OCI-LY3 (cell line): Measurements from ENCODE around the gene ANKIB1.

Experiments used
- H2AFZ ChIP-seq: fragments of 200-600, 300-600 bp; shearing (Covaris generic); 2 replicates; pipeline ENCODE4 v1.6.0; 2014; ENCODE audit warnings: antibody characterized with exemption, low read depth, low read length
- H3K27ac ChIP-seq: fragments of 200-600, 300-600 bp; sonication (generic); 2 replicates; pipeline ENCODE4 v1.5.1; 2014; ENCODE audit warnings: mild to moderate bottlenecking, low read length, moderate library complexity, mixed read lengths
- H3K27me3 ChIP-seq: fragments of 200-600, 300-600 bp; sonication (generic); 2 replicates; pipeline ENCODE4 v1.6.1; 2014; ENCODE audit warnings: low read depth, low read length, mixed read lengths
- H3K36me3 ChIP-seq: fragments of 200-600, 300-600 bp; sonication (generic); replicated peaks from 2 replicates; pipeline ENCODE3; 2014; ENCODE audit warnings: low read depth, low read length, mixed read lengths
- H3K4me1 ChIP-seq: fragments of 300-600, 200-600 bp; sonication (generic); 2 replicates; pipeline ENCODE4 v1.6.1; 2014; ENCODE audit warnings: low read length, mixed read lengths
- H3K4me2 ChIP-seq: fragments of 200-600, 300-600 bp; sonication (generic); 2 replicates; pipeline ENCODE4 v1.6.1; 2014; ENCODE audit warnings: low read length, mixed read lengths
- H3K4me3 ChIP-seq: fragments of 300-600, 200-600 bp; sonication (generic); 2 replicates; pipeline ENCODE4 v1.5.1; 2014; ENCODE audit warnings: antibody characterized with exemption, mild to moderate bottlenecking, low read length, moderate library complexity
- H3K79me2 ChIP-seq: fragments of 300-600, 200-600 bp; shearing (Covaris generic); 2 replicates; pipeline ENCODE4 v1.6.1; 2014; ENCODE audit warnings: mild to moderate bottlenecking, low read length, mixed read lengths
- H3K9ac ChIP-seq: fragments of 300-600, 200-600 bp; shearing (Covaris generic); 2 replicates; pipeline ENCODE4 v1.6.0; 2014; ENCODE audit warnings: mild to moderate bottlenecking, low read length, moderate library complexity
- H3K9me3 ChIP-seq: fragments of 200-600, 300-600 bp; shearing (Covaris generic); 2 replicates; pipeline ENCODE4 v1.6.1; 2014; ENCODE audit warnings: low read length, mixed read lengths; ENCODE audit not compliant: insufficient read depth
- H4K20me1 ChIP-seq: fragments of 200-600, 300-600 bp; sonication (generic); 2 replicates; pipeline ENCODE4 v1.6.1; 2016; ENCODE audit warnings: low read length, mixed read lengths; ENCODE audit not compliant: insufficient read depth
- CTCF ChIP-seq: fragments of 200-600, 300-600 bp; sonication (generic); IDR thresholded peaks from 2 replicates; pipeline ENCODE4 v1.5.1; 2014; ENCODE audit warnings: antibody characterized with exemption, low read length, low read depth
- EZH2phosphoT487 ChIP-seq: fragments of 200-600 bp; shearing (Covaris generic); IDR thresholded peaks from 2 replicates; pipeline ENCODE4 v1.6.1; 2018; ENCODE audit warnings: antibody characterized with exemption, mixed run types, low read depth

The ANKIB1 gene

DNA sequence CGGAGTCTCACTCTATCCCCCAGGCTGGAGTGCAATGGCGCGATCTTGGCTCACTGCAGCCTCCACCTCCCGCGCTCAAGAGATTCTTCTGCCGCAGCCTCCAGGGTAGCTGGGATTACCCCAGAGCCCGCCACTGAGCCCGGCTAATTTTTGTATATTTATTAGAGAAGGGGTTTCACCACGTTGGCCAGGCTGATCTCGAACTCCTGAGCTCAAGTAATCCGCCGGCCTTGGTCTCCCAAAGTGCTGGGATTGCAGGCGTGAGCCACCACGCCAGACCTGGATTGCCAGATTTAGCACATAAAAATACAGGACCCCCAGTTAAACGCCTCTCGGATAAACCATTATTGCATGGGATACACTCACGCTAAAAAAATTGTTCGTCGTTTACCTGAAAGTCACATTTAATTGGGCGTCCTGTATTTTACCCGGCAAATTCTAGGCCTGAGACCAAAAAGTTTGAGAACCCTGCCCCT, 201.1 kb downstream of the ANKIB1 start:
- peak overlapping the region; percentile 86 for H3K9ac ChIP-seq
- TF ChIP-seq EZH2phosphoT487, result no peak
- TF ChIP-seq CTCF, result 0 out of 2 replicates have a peak, but pooled peaks have one; percentile 83
- H3K4me2 ChIP-seq, result peak overlapping the region; percentile 69

DNA sequence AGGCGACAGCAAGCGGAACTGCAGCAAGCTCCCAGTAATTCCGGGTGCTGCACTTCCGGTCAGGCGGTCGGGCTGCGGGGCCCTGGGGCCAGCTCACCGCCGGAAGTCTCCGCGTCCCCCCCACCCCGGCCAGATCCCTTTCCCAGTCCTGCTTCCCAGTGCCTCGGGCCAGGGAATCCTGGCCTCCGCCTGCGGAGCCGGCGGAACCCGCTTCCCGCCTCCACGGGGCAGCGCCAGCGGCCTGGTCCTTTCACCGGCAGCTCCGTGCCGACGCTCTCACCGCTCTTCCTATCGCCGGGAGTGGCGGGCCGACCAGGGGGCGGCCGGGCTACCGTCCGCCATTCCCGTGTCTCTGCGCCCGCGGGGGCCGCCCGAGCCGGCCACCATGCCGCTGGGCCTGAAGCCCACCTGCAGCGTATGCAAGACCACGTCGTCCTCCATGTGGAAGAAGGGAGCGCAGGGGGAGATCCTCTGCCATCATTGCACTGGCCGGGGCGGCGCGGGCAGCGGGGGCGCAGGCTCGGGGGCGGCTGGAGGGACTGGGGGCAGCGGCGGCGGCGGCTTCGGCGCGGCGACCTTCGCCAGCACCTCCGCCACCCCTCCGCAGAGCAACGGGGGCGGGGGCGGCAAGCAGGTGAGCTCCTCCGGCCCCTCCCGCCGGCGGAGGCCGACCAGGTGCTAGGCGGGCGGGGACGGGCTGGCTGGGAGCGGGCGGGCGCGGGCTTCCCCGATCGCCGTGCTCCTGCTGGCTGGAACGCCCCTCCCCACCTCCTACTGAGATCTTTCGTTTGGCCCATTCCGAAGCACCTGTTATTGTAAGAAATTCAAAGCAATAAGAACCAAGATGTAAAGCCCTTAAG, 201.8 kb downstream of the ANKIB1 start, which contains the start of gene GATAD1:
TSS of gene GATAD1 (plus strand) at position 138 of the 860 bp plus-strand sequence. CDS start at position 386, 248 bp downstream.
- no peak for TF ChIP-seq EZH2phosphoT487
- no peak; the same call in none of the 2 replicates for TF ChIP-seq CTCF
- Histone ChIP-seq H3K4me2 (peak within 1 kb of the TSS; percentile 84), H3K27ac (peak within 1 kb of the TSS; percentile 67), H3K9me3 (no peaks in the 10 kb centered on the region), H3K27me3 (no peaks in the 10 kb centered on the region), H2AFZ (peak within 1 kb of the TSS; percentile 92), H4K20me1 (no peaks in the 10 kb centered on the region), H3K4me1 (0 out of 2 replicates have a peak, but pooled peaks cover 8% of the 10 kb centered on the region), H3K9ac (peak within 1 kb of the TSS; percentile 86), H3K36me3 (peaks cover 27% of the 10 kb centered on the region), H3K4me3 (peak within 1 kb of the TSS; percentile 92), H3K79me2 (peaks cover 3% of the 10 kb centered on the region; the same call in 1 of the 2 replicates)

More for the DNA sequence above, 201.1 kb downstream of the ANKIB1 start:
- no peak overlapping the region for H3K27ac ChIP-seq
- 0 out of 2 replicates have a peak, but pooled peaks cover 8% of the 10 kb centered on the region for H3K4me1 ChIP-seq
- peak overlapping the region; percentile 92 for H3K4me3 ChIP-seq
- no peaks in the 10 kb centered on the region for H4K20me1 ChIP-seq
- H3K9me3 ChIP-seq, result no peaks in the 10 kb centered on the region
- no peaks in the 10 kb centered on the region for H3K27me3 ChIP-seq
- peaks cover 3% of the 10 kb centered on the region; the same call in 1 of the 2 replicates for H3K79me2 ChIP-seq
- H3K36me3 ChIP-seq, result peaks cover 21% of the 10 kb centered on the region
- peak overlapping the region; percentile 83; the same call in 1 of the 2 replicates for H2AFZ ChIP-seq

DNA sequence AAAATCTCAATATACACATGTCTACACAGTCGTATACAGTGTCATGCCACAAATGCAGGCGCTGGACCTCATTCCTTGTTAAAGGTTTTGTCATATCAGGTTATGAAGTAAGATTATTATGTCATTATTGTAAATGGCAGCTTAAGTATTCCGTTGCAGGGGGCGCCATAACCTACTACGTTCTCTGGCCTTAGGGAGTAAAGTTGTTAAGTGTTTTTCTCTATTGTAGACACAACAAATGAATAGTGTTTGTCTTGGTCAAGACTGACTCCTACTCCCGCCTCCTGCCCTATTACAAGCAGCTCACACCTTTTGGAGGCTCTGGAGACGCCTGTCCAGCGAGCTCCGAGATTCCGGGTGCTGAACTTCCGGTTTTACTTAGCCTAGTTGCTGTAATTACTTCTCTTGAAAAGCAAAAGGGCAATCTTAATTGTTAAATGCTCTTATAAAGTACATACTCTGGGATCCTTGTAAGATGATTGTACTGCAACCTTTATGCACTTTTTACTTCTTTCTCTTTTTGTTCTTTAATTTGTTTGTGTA, 202.5 kb downstream of the ANKIB1 start:
- no peak for TF ChIP-seq EZH2phosphoT487
- TF ChIP-seq CTCF, result peak; percentile 74
- H3K79me2 ChIP-seq, result peaks cover 3% of the 10 kb centered on the region; the same call in 1 of the 2 replicates
- H3K36me3 ChIP-seq, result peaks cover 34% of the 10 kb centered on the region
- H3K27ac ChIP-seq, result peak overlapping the region; percentile 67
- peak overlapping the region; percentile 92 for H3K4me3 ChIP-seq
- no peaks in the 10 kb centered on the region for H3K27me3 ChIP-seq
- H3K4me2 ChIP-seq, result peak overlapping the region; percentile 84
- peak overlapping the region; percentile 92 for H2AFZ ChIP-seq
- no peaks in the 10 kb centered on the region for H3K9me3 ChIP-seq
- H4K20me1 ChIP-seq, result no peaks in the 10 kb centered on the region
- H3K9ac ChIP-seq, result peak overlapping the region; percentile 86
- H3K4me1 ChIP-seq, result 0 out of 2 replicates have a peak, but pooled peaks cover 8% of the 10 kb centered on the region
